ENCODE measurements around the gene ALKBH6. TPM values are rescaled to one million over a fixed set of nuclear protein-coding genes. Genes with fewer than 3 reads are reported as not detected.
"Not testable (repeated sequence)": the region's sequence is repeated elsewhere in the genome, so short reads cannot be mapped to it uniquely, and the experiment has no call there.

Gene ALKBH6
- total RNA-seq, 1 experiment from 2014 or later, result 20.1 TPM

DNA sequence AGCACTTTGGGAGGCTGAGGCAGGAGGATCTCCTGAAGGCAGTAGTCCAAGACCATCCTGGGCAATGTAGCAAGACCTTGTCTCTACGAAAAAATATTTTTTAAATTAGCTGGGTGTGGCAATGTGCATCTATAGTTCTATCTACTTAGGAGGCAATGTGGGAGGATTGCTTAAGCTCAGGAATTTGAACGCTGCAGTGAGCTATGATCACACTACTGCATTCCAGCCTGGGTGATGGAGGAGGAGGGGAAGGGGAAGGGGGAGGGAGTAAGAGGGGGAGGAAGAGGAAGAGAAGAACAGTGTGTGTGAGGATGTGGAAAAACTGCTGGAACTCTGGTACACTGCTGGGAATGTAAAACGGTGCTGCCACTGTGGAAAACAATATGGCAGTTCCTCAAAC, 27.8 kb upstream of the ALKBH6 start:
- Histone ChIP-seq H3K9me3 (ENCODE audit: low read depth, low read length, poor library complexity, severe bottlenecking) (no peaks in the 10 kb centered on the region), H3K27me3 (replicated peaks; ENCODE audit: insufficient read depth, low read depth, low read length, poor library complexity) (no peaks in the 10 kb centered on the region), H3K4me3 (ENCODE audit: low read depth, low read length, poor library complexity, severe bottlenecking) (no peak overlapping the region), H3K27ac (ENCODE audit: low read depth, low read length, poor library complexity, severe bottlenecking) (peak overlapping the region; percentile 48), H3K4me1 (ENCODE audit: insufficient read depth, low read length, poor library complexity, severe bottlenecking) (no peaks in the 10 kb centered on the region), H3K36me3 (ENCODE audit: insufficient read depth, low read length, poor library complexity, severe bottlenecking) (no peaks in the 10 kb centered on the region)
- CTCF ChIA-PET, result no interaction called here
- TF ChIP-seq, protein P1, sequence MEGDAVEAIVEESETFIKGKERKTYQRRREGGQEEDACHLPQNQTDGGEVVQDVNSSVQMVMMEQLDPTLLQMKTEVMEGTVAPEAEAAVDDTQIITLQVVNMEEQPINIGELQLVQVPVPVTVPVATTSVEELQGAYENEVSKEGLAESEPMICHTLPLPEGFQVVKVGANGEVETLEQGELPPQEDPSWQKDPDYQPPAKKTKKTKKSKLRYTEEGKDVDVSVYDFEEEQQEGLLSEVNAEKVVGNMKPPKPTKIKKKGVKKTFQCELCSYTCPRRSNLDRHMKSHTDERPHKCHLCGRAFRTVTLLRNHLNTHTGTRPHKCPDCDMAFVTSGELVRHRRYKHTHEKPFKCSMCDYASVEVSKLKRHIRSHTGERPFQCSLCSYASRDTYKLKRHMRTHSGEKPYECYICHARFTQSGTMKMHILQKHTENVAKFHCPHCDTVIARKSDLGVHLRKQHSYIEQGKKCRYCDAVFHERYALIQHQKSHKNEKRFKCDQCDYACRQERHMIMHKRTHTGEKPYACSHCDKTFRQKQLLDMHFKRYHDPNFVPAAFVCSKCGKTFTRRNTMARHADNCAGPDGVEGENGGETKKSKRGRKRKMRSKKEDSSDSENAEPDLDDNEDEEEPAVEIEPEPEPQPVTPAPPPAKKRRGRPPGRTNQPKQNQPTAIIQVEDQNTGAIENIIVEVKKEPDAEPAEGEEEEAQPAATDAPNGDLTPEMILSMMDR (conservative IDR thresholded peaks at IDR 0.05; ENCODE audit: low read depth, low read length), result no peak
- no peak for TF ChIP-seq EZH2 (IDR thresholded peaks at IDR 0.05; ENCODE audit: borderline replicate concordance, low read depth, low read length, poor library complexity, severe bottlenecking)
- DNase-seq (ENCODE audit: low spot score), result peak; percentile 45
- POLR2A ChIA-PET (ENCODE audit: low non-redundant PET), result interaction anchor here (0.8 kb wide), 1 partner anchor 12 kb away, joined by 3 read pairs; no protein-coding TSS in a partner anchor
- BruUV-seq (replicated peaks), result no TSS peak
- intact Hi-C loops (cut with micrococcal nuclease; ENCODE audit: unreplicated experiment), result no loop called here

DNA sequence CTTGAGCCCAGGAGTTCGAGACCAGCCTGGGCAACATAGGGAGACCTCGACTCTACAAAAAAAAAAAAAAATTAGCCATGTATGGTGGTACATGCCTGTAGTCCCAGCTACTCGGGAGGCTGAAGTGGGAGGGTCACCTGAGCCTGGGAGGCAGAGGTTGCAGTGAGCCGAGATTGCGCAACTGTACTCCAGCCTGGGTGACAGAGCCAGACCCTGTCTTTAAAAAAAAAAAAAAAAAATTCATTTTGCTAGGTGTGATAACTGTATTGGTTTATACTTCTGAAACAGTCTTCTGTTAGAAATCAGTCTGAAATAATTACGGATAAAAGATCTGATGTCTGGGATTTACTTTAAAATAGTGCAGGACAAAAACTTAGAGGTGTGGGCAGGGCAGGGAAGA, 27.1 kb upstream of the ALKBH6 start:
- CTCF ChIA-PET; H3K9me3 ChIP-seq (ENCODE audit: low read depth, low read length, poor library complexity, severe bottlenecking); BruUV-seq (replicated peaks); H3K27me3 ChIP-seq (replicated peaks; ENCODE audit: insufficient read depth, low read depth, low read length, poor library complexity); DNase-seq (ENCODE audit: low spot score); H3K36me3 ChIP-seq (ENCODE audit: insufficient read depth, low read length, poor library complexity, severe bottlenecking); H3K4me1 ChIP-seq (ENCODE audit: insufficient read depth, low read length, poor library complexity, severe bottlenecking); H3K4me3 ChIP-seq (ENCODE audit: low read depth, low read length, poor library complexity, severe bottlenecking); POLR2A ChIA-PET (ENCODE audit: low non-redundant PET); intact Hi-C loops (cut with micrococcal nuclease; ENCODE audit: unreplicated experiment): not testable (repeated sequence)
- peak overlapping the region; percentile 48 for H3K27ac ChIP-seq (ENCODE audit: low read depth, low read length, poor library complexity, severe bottlenecking)

DNA sequence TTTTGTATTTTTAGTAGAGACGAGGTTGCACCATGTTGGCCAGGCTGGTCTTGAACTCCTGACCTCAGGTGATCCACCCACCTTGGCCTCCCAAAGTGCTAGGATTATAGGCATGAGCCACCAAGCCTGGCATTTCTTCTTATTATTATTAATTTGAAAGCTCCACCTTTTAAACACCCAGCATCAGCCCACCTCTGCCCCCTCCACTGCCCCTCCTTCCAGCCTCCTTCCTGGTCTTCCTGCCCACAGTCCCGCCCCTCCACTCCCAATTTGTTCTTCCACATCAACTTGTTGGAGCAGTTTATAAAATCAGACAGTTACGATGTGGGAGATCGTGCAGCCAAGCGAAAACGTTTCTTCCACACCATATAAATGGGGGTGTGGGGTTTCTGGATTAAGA, 26.5 kb upstream of the ALKBH6 start:
- Histone ChIP-seq H3K4me1 (ENCODE audit: insufficient read depth, low read length, poor library complexity, severe bottlenecking) (no peaks in the 10 kb centered on the region), H3K4me3 (ENCODE audit: low read depth, low read length, poor library complexity, severe bottlenecking) (no peak overlapping the region), H3K36me3 (ENCODE audit: insufficient read depth, low read length, poor library complexity, severe bottlenecking) (no peaks in the 10 kb centered on the region), H3K27me3 (replicated peaks; ENCODE audit: insufficient read depth, low read depth, low read length, poor library complexity) (no peaks in the 10 kb centered on the region), H3K27ac (ENCODE audit: low read depth, low read length, poor library complexity, severe bottlenecking) (no peak overlapping the region), H3K9me3 (ENCODE audit: low read depth, low read length, poor library complexity, severe bottlenecking) (no peaks in the 10 kb centered on the region)
- no peak for DNase-seq (ENCODE audit: low spot score)
- ChIA-PET CTCF (no interaction called here), POLR2A (ENCODE audit: low non-redundant PET) (no interaction called here)
- intact Hi-C loops (cut with micrococcal nuclease; ENCODE audit: unreplicated experiment), result no loop called here
- no TSS peak for BruUV-seq (replicated peaks)
- TF ChIP-seq, protein P1 (conservative IDR thresholded peaks at IDR 0.05; ENCODE audit: low read depth, low read length), result no peak
- no peak for TF ChIP-seq EZH2 (IDR thresholded peaks at IDR 0.05; ENCODE audit: borderline replicate concordance, low read depth, low read length, poor library complexity, severe bottlenecking)

DNA sequence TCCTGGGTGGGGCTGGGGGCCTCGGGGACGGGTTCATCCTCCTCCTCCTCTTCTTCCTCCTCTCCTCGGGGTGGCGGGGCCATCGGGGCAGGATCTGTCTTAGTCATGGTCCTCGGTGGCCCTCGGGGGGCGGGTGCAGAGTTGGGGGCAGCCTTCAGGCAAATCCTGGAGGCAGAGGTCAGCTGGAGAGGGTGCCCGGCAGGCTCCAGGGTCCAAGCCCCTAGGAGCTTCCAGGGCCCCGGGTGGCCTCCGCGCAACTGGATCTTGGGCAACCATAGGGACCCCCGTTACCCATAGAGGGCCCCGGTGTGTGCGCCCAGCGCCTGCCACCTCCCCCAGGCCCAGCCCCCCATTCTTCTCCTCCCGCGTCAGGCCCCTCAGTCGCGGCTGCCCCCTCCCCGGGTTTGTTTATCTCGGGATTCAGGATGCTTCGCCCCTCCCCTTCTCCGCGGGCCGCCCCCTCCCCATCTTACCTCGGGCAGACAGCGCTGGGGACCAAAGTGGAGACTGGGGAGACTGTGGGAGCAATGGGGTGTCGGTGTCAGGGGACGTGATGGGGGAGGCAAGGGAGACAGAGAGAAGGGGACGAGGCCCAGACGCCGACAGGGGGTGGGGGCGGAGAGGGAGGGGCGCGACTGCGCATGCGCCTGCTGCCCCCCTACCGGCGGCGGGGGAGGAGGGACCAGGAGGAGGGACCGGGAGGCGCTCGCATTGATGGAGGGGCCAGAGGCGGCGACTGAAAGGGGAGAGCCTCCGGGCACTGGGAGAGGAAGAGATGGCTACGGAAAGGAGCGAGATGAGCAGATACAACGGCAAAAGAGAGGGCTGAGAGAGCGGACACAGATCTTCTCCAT, 18.5 kb upstream of the ALKBH6 start, which contains the start of gene CLIP3:
CLIP3 (minus strand) TSS at position 623 of the 854 bp plus-strand sequence; CDS start at position 107, 516 bp downstream.
- Histone ChIP-seq H3K36me3 (ENCODE audit: insufficient read depth, low read length, poor library complexity, severe bottlenecking) (no peaks in the 10 kb centered on the region), H3K27ac (ENCODE audit: low read depth, low read length, poor library complexity, severe bottlenecking) (peak within 1 kb of the TSS; percentile 33), H3K4me3 (ENCODE audit: low read depth, low read length, poor library complexity, severe bottlenecking) (peak within 1 kb of the TSS; percentile 82), H3K27me3 (replicated peaks; ENCODE audit: insufficient read depth, low read depth, low read length, poor library complexity) (no peaks in the 10 kb centered on the region), H3K4me1 (ENCODE audit: insufficient read depth, low read length, poor library complexity, severe bottlenecking) (no peaks in the 10 kb centered on the region), H3K9me3 (ENCODE audit: low read depth, low read length, poor library complexity, severe bottlenecking) (no peaks in the 10 kb centered on the region)
- CTCF ChIA-PET, result no interaction called here
- BruUV-seq (replicated peaks), result no TSS peak
- DNase-seq (ENCODE audit: low spot score), result peak; percentile 81
- POLR2A ChIA-PET (ENCODE audit: low non-redundant PET), result no interaction called here
- intact Hi-C loops (cut with micrococcal nuclease; ENCODE audit: unreplicated experiment), result no loop called here
- TF ChIP-seq, protein P1 (conservative IDR thresholded peaks at IDR 0.05; ENCODE audit: low read depth, low read length), result no peak; the same call in 1 of the 2 replicates
- TF ChIP-seq EZH2 (IDR thresholded peaks at IDR 0.05; ENCODE audit: borderline replicate concordance, low read depth, low read length, poor library complexity, severe bottlenecking), result no peak
